Bronchial epithelial cell (primary cell): ENCODE data around the gene C2CD2. TPM values are rescaled to one million over a fixed set of nuclear protein-coding genes. Genes with fewer than 3 reads are reported as not detected.

Source experiments
- DNase-seq: peaks from one replicate; pipeline ENCODE4 v3.0.0-alpha.2; 2010; ENCODE audit warnings: low read depth
- FAIRE-seq: peaks from 2 replicates; lab custom pipeline; 2011; peaks lifted over from hg19 to GRCh38; lab: Jason Lieb, UNC
- H3K27me3 ChIP-seq: 2 replicates; pipeline ENCODE4 v1.5.1; 2011; ENCODE audit warnings: low read length; ENCODE audit not compliant: control insufficient read depth, insufficient read depth
- H3K36me3 ChIP-seq: 2 replicates; pipeline ENCODE4 v1.5.1; 2011; ENCODE audit warnings: low read length; ENCODE audit not compliant: control insufficient read depth, insufficient read depth
- H3K4me3 ChIP-seq: 2 replicates; pipeline ENCODE4 v1.5.1; 2011; ENCODE audit warnings: mild to moderate bottlenecking, low read depth, low read length, control low read depth
- CTCF ChIP-seq: IDR thresholded peaks from 2 replicates; pipeline ENCODE4 v1.5.1; 2011; ENCODE audit warnings: mild to moderate bottlenecking, moderate library complexity, low read length, control low read depth, inconsistent platforms; ENCODE audit not compliant: insufficient read depth, severe bottlenecking
- total RNA-seq: library from RNA; depleted of rRNA; stranded (reverse); fragments of >200 nt; gene quantifications from 2 replicates; pipeline ENCODE4 v1.2.1, GENCODE V29; 2014

C2CD2 gene
- total RNA-seq: 6.6 and 16.6 TPM in 2 replicates

- DNase-seq (no peak), FAIRE-seq (no peak)
- Histone ChIP-seq H3K27me3 (no peaks in the 10 kb centered on the region), H3K4me3 (peak within 1 kb of the TSS; percentile 46), H3K36me3 (peaks cover 1% of the 10 kb centered on the region)
- TF ChIP-seq CTCF: no peak
These were observed at the start of gene C2CD2 for GRCh38 chr21:41953831-41954653. TSS of gene C2CD2 (minus strand) at chr21:41954018. CDS start at chr21:41953648, 370 bp downstream.

- DNase-seq: peak; percentile 32
- no peak overlapping the region for H3K4me3 ChIP-seq
- no peak for TF ChIP-seq CTCF
- H3K27me3 ChIP-seq: no peaks in the 10 kb centered on the region
- peaks cover 3% of the 10 kb centered on the region for H3K36me3 ChIP-seq
- no peak for FAIRE-seq
These were observed 49.2 kb upstream of the C2CD2 start for GRCh38 chr21:42003051-42003461.

- DNase-seq (peak; percentile 8), FAIRE-seq (no peak)
- TF ChIP-seq CTCF: no peak
- H3K4me3 ChIP-seq: no peak overlapping the region
- peaks cover 2% of the 10 kb centered on the region for H3K36me3 ChIP-seq
- no peaks in the 10 kb centered on the region for H3K27me3 ChIP-seq
These were observed 48.7 kb upstream of the C2CD2 start for GRCh38 chr21:42002421-42002958.

GRCh38 chr21:42001781-42002180, 48.0 kb upstream of the C2CD2 start:
- DNase-seq: no peak
- FAIRE-seq: no peak
- Histone ChIP-seq H3K36me3 (peaks cover 2% of the 10 kb centered on the region), H3K4me3 (no peak overlapping the region), H3K27me3 (no peaks in the 10 kb centered on the region)
- TF ChIP-seq CTCF: no peak

- TF ChIP-seq CTCF: no peak
- FAIRE-seq: no peak
- peaks cover 2% of the 10 kb centered on the region for H3K36me3 ChIP-seq
These were observed 47.1 kb upstream of the C2CD2 start for GRCh38 chr21:42000908-42001307.

More at GRCh38 chr21:42000908-42001307, 47.1 kb upstream of the C2CD2 start:
- DNase-seq: no peak
- Histone ChIP-seq H3K27me3 (no peaks in the 10 kb centered on the region), H3K4me3 (no peak overlapping the region)
